IPS DF 6.9 (cell line): ENCODE measurements around the gene DOCK9.

Source experiments
- DNase-seq: peaks from one replicate; pipeline ENCODE4 v3.0.0-alpha.2; 2013; ENCODE audit warnings: low read depth, low spot score
- H3K27ac ChIP-seq: one replicate; pipeline ENCODE4 v1.5.1; 2013; ENCODE audit warnings: low read length, control low read depth
- H3K27me3 ChIP-seq: 2 replicates; pipeline ENCODE4 v1.6.1; 2013; ENCODE audit warnings: mild to moderate bottlenecking, low read length; ENCODE audit not compliant: control insufficient read depth, insufficient read depth
- H3K36me3 ChIP-seq: 2 replicates; pipeline ENCODE4 v1.6.1; 2013; ENCODE audit warnings: low read length; ENCODE audit not compliant: control insufficient read depth, insufficient read depth
- H3K4me1 ChIP-seq: 2 replicates; pipeline ENCODE4 v1.6.1; 2013; ENCODE audit warnings: low read length; ENCODE audit not compliant: control insufficient read depth, insufficient read depth
- H3K4me3 ChIP-seq: 2 replicates; pipeline ENCODE4 v1.5.1; 2013; ENCODE audit warnings: mild to moderate bottlenecking, low read length
- H3K9me3 ChIP-seq: 2 replicates; pipeline ENCODE4 v1.6.1; 2013; ENCODE audit warnings: low read length, inconsistent platforms; ENCODE audit not compliant: control insufficient read depth, insufficient read depth
- WGBS: extraction: QIAGEN DNeasy Blood & Tissue Kit; methylation state at CpG from one replicate; pipeline ENCODE4 v1.1.7; 2013; ENCODE audit warnings: mixed read lengths, missing lambda C conversion rate; ENCODE audit not compliant: insufficient read length, insufficient coverage; 5-methylcytosine and 5-hydroxymethylcytosine counted together

DOCK9 gene

GRCh38 chr13:98986226-98986846 is 8.5 kb upstream of the DOCK9 start:
- Histone ChIP-seq H3K9me3 (no peaks in the 10 kb centered on the region), H3K4me3 (no peak overlapping the region), H3K27ac (no peak overlapping the region), H3K36me3 (no peaks in the 10 kb centered on the region), H3K27me3 (no peaks in the 10 kb centered on the region), H3K4me1 (peaks cover 4% of the 10 kb centered on the region; the same call in 1 of the 2 replicates)
- DNase-seq = no peak
- WGBS = no CpG with 5 or more reads among the region's 8 CpGs

GRCh38 chr13:98985591-98985990 is 7.7 kb upstream of the DOCK9 start:
- peaks cover 4% of the 10 kb centered on the region; the same call in 1 of the 2 replicates for H3K4me1 ChIP-seq
- H3K27ac ChIP-seq = no peak overlapping the region
- H3K36me3 ChIP-seq = no peaks in the 10 kb centered on the region
- no peak for DNase-seq
- no CpG with 5 or more reads among the region's 6 CpGs for WGBS
- H3K27me3 ChIP-seq = no peaks in the 10 kb centered on the region
- H3K9me3 ChIP-seq = no peaks in the 10 kb centered on the region
- H3K4me3 ChIP-seq = no peak overlapping the region

DNA sequence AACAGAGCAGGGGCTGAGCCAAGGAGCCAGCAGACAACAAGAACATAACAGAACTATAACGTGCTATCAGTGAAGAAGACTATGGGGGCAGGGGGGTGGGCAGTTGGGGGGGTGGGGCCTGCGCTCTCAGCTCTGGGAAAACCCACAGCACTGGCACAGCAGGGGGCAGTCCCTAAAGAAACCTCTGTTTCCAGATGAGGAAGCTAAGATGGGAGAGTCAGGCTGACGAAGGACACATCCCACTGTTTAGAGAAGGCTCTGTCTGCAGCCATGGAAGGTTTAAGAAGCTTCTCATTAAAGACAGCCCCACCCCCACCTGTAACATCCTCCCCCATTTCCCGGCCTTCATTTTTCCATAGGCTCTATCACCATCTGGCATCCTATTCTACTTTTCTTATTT is 7.1 kb upstream of the DOCK9 start:
- H3K27ac ChIP-seq = no peak overlapping the region
- no peak overlapping the region for H3K4me3 ChIP-seq
- H3K9me3 ChIP-seq = no peaks in the 10 kb centered on the region
- H3K4me1 ChIP-seq = peaks cover 4% of the 10 kb centered on the region; the same call in 1 of the 2 replicates
- H3K36me3 ChIP-seq = no peaks in the 10 kb centered on the region
- no CpG with 5 or more reads among the region's 4 CpGs for WGBS
- no peak for DNase-seq
- H3K27me3 ChIP-seq = no peaks in the 10 kb centered on the region

DNA sequence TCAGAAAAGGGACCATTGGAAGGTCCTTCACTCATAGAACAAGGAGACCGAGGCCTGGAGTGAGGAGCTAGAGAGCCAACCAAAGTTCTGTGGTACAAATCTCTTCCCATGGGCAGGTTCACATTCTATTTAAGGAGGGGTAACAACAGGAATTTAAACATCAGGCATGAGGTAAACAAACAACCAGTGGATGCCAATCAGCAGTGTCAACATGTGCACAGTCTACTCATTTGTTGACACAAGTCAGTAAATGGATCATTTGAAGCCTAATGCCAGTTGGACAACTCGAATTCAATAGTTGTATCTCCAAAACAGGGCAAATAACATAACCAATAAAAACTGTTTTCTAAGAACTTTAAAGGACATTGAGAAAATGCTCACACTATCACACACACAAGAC is 6.3 kb upstream of the DOCK9 start:
- Histone ChIP-seq H3K4me3 (no peak overlapping the region), H3K4me1 (peaks cover 4% of the 10 kb centered on the region; the same call in 1 of the 2 replicates), H3K9me3 (no peaks in the 10 kb centered on the region), H3K27ac (no peak overlapping the region), H3K36me3 (no peaks in the 10 kb centered on the region), H3K27me3 (no peaks in the 10 kb centered on the region)
- no peak for DNase-seq
- no CpG with 5 or more reads among the region's 2 CpGs for WGBS

GRCh38 chr13:98983182-98983581 is 5.3 kb upstream of the DOCK9 start:
- no peaks in the 10 kb centered on the region for H3K27me3 ChIP-seq
- H3K27ac ChIP-seq = no peak overlapping the region
- no peak overlapping the region for H3K4me3 ChIP-seq
- H3K4me1 ChIP-seq = 0 out of 2 replicates have a peak, but pooled peaks cover 1% of the 10 kb centered on the region
- H3K9me3 ChIP-seq = no peaks in the 10 kb centered on the region
- no peak for DNase-seq
- no peaks in the 10 kb centered on the region for H3K36me3 ChIP-seq
- no CpG with 5 or more reads among the region's 5 CpGs for WGBS

DNA sequence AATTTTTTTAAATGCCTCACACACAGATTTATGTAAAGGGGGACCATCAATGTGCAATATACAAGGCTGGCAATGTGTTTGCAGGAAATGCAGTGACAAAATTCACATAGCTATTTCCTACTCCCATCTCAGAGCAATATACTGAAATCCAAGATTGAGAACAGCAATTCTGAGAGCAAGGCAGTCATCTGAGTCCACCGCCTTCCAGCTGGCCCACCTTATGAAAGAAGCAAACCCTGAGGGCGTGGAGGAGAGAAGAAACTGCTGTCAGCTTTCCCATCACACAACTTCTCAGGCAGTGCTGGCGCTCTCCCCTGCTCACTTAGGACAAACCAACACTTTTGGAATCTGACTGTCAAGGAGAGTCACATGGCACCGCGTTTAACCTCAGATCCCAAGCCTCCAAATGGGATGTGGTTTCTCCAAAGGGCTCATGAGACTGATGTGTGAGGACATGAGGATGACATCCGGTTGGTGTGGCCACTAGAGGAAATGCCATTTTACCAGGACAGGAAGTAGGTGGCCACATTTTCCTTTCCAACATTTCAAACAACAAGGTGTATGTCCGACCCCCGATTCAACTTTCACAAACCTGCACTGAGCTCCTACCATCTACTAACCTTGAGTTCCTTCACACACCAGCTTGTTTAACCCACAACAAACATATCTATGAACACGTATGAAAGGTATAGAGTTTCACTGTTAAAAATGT is 3.7 kb upstream of the DOCK9 start:
- no peak overlapping the region for H3K27ac ChIP-seq
- no CpG with 5 or more reads among the region's 9 CpGs for WGBS
- no peaks in the 10 kb centered on the region for H3K27me3 ChIP-seq
- H3K4me3 ChIP-seq = no peak overlapping the region
- no peaks in the 10 kb centered on the region for H3K36me3 ChIP-seq
- H3K4me1 ChIP-seq = 0 out of 2 replicates have a peak, but pooled peaks cover 1% of the 10 kb centered on the region
- H3K9me3 ChIP-seq = no peaks in the 10 kb centered on the region
- no peak for DNase-seq

DNA sequence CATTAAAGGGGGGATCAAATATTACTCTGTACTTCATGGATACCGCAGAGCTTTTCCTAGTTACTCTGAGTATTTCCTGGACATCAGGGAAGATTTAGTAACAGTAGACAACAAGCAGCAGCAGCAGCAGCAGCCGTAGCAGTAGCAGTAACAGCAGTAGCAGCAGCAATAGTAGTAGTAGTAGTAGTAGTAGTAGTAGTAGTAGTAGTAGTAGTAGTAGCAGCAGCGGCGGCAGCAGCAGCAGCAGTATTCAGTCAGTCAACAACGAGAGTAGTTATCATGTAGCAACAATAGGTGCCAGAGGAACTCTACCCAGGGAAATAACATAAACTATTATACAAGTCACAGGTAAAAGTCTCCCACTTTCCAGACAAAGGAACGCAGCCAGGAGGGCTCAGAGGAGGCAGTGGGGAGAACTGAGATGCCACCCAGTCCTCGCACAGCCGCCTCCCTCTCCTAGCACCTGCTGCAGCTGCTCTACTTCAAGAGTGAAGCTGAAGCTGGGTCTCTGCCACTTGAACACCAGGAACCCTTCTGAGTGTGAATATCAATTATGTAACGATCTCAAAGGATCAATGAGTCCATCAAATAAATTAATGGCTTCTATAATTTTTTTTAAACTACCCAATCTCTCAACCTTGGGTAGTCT is 1.3 kb upstream of the DOCK9 start:
- WGBS = no CpG with 5 or more reads among the region's 9 CpGs
- Histone ChIP-seq H3K27me3 (no peaks in the 10 kb centered on the region), H3K27ac (no peak overlapping the region), H3K4me1 (no peaks in the 10 kb centered on the region), H3K4me3 (no peak overlapping the region), H3K9me3 (no peaks in the 10 kb centered on the region), H3K36me3 (no peaks in the 10 kb centered on the region)
- no peak for DNase-seq

DNA sequence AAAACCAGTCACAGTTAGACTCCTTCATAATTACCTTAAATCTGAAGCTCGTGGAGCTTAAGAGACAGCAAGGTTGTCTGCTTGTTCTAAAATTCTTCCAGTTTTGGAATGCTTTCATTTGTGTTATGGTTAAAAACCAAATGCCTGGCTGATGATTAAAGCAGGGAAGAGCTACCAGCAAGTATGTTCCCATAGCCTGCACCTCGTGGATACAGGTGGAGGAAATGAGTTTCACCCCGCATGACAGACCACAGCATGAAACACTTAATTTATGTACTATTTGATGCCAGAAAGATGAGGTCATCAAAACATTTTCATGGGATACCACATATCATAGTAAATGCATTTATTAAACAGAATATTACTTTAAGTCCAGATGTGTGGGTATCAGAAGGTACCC is 416 bp upstream of the DOCK9 start:
- Histone ChIP-seq H3K4me1 (no peaks in the 10 kb centered on the region), H3K36me3 (no peaks in the 10 kb centered on the region), H3K4me3 (no peak overlapping the region), H3K27me3 (no peaks in the 10 kb centered on the region), H3K9me3 (no peaks in the 10 kb centered on the region), H3K27ac (no peak overlapping the region)
- no peak for DNase-seq
- whole genome bisulfite sequencing = no CpG with 5 or more reads among the region's 3 CpGs

- Histone ChIP-seq H3K36me3 (no peaks in the 10 kb centered on the region), H3K9me3 (no peaks in the 10 kb centered on the region), H3K4me3 (no peak overlapping the region), H3K27me3 (no peaks in the 10 kb centered on the region), H3K27ac (no peak overlapping the region), H3K4me1 (no peaks in the 10 kb centered on the region; the same call in 1 of the 2 replicates)
- no peak for DNase-seq
- no CpG with 5 or more reads among the region's 2 CpGs for WGBS
Observed at GRCh38 chr13:98976941-98977340, 923 bp downstream of the DOCK9 start.

GRCh38 chr13:98976338-98976737 is 1.5 kb downstream of the DOCK9 start:
- no peaks in the 10 kb centered on the region for H3K27me3 ChIP-seq
- H3K4me3 ChIP-seq = no peak overlapping the region
- no peaks in the 10 kb centered on the region for H3K9me3 ChIP-seq
- no peak for DNase-seq
- no peaks in the 10 kb centered on the region for H3K36me3 ChIP-seq
- H3K4me1 ChIP-seq = no peaks in the 10 kb centered on the region; the same call in 1 of the 2 replicates
- H3K27ac ChIP-seq = no peak overlapping the region
